ENCODE data around the gene FOXR1.

The FOXR1 gene

GRCh38 chr11:119025978-119026766, 54.6 kb downstream of the FOXR1 start:
- no peak overlapping the region for H3K4me3 Mint-ChIP-seq
- no peaks in the 10 kb centered on the region for H3K9me3 Mint-ChIP-seq
- H3K36me3 Mint-ChIP-seq: peaks cover 70% of the 10 kb centered on the region
- DNase-seq (ENCODE audit: low spot score in 2 of 2) (no peak), ATAC-seq (no peak)
- peak overlapping the region; percentile 78 for H3K27ac Mint-ChIP-seq
- peaks cover 46% of the 10 kb centered on the region for H3K4me1 Mint-ChIP-seq

GRCh38 chr11:119026970-119027369, 55.4 kb downstream of the FOXR1 start:
- H3K9me3 Mint-ChIP-seq: no peaks in the 10 kb centered on the region
- H3K4me1 Mint-ChIP-seq: peaks cover 46% of the 10 kb centered on the region
- peaks cover 62% of the 10 kb centered on the region for H3K36me3 Mint-ChIP-seq
- ATAC-seq: no peak
- no peak overlapping the region for H3K4me3 Mint-ChIP-seq
- peak overlapping the region; percentile 34 for H3K27ac Mint-ChIP-seq
- no peak for DNase-seq (ENCODE audit: low spot score in 2 of 2)

GRCh38 chr11:119027561-119028345, 56.2 kb downstream of the FOXR1 start:
- DNase-seq (ENCODE audit: low spot score in 2 of 2) (no peak), ATAC-seq (no peak)
- Mint-ChIP-seq H3K4me1 (peaks cover 46% of the 10 kb centered on the region), H3K4me3 (no peak overlapping the region), H3K9me3 (no peaks in the 10 kb centered on the region), H3K36me3 (peaks cover 54% of the 10 kb centered on the region), H3K27ac (peak overlapping the region; percentile 34)

- H3K4me3 Mint-ChIP-seq: peak overlapping the region; percentile 80
Observed at GRCh38 chr11:119028346-119029068, 56.9 kb downstream of the FOXR1 start.

GRCh38 chr11:119029069-119029339, 57.4 kb downstream of the FOXR1 start:
- ATAC-seq: no peak
- peaks cover 39% of the 10 kb centered on the region for H3K4me1 Mint-ChIP-seq
- H3K4me3 Mint-ChIP-seq: peak overlapping the region; percentile 80
- H3K27ac Mint-ChIP-seq: peak overlapping the region; percentile 83
- H3K36me3 Mint-ChIP-seq: peaks cover 42% of the 10 kb centered on the region
- no peaks in the 10 kb centered on the region for H3K9me3 Mint-ChIP-seq
- DNase-seq (ENCODE audit: low spot score in 2 of 2): no peak

More at GRCh38 chr11:119028346-119029068, 56.9 kb downstream of the FOXR1 start:
- Mint-ChIP-seq H3K27ac (peak overlapping the region; percentile 83), H3K36me3 (peaks cover 47% of the 10 kb centered on the region), H3K4me1 (peaks cover 42% of the 10 kb centered on the region), H3K9me3 (no peaks in the 10 kb centered on the region)
- ATAC-seq (no peak), DNase-seq (ENCODE audit: low spot score in 2 of 2) (no peak)

GRCh38 chr11:119029340-119030028, 57.9 kb downstream of the FOXR1 start:
- DNase-seq (ENCODE audit: low spot score in 2 of 2) (peak in 1 of 2 donors; percentile 19), ATAC-seq (peak; percentile 55)
- H3K4me3 Mint-ChIP-seq: peak overlapping the region; percentile 80
- no peaks in the 10 kb centered on the region for H3K9me3 Mint-ChIP-seq
- H3K36me3 Mint-ChIP-seq: peaks cover 37% of the 10 kb centered on the region
- peaks cover 35% of the 10 kb centered on the region for H3K4me1 Mint-ChIP-seq
- H3K27ac Mint-ChIP-seq: peak overlapping the region; percentile 83

- ATAC-seq (peak; percentile 33), DNase-seq (ENCODE audit: low spot score in 2 of 2) (peak in 1 of 2 donors; percentile 12)
- Mint-ChIP-seq H3K9me3 (no peaks in the 10 kb centered on the region), H3K36me3 (peaks cover 32% of the 10 kb centered on the region), H3K4me3 (peak overlapping the region; percentile 80), H3K4me1 (peaks cover 30% of the 10 kb centered on the region), H3K27ac (peak overlapping the region; percentile 83)
Observed at GRCh38 chr11:119030029-119030328, 58.4 kb downstream of the FOXR1 start.

- DNase-seq (ENCODE audit: low spot score in 2 of 2): peak; percentile 98 to 100
- Mint-ChIP-seq H3K4me1 (peaks cover 25% of the 10 kb centered on the region), H3K4me3 (peak within 1 kb of the TSS; percentile 80), H3K9me3 (no peaks in the 10 kb centered on the region), H3K36me3 (peaks cover 27% of the 10 kb centered on the region), H3K27ac (peak within 1 kb of the TSS; percentile 83)
- peak; percentile 92 for ATAC-seq
Observed at GRCh38 chr11:119030329-119031047, 58.9 kb downstream of the FOXR1 start, which contains the start of gene SLC37A4. SLC37A4 (minus strand) TSS chr11:119030877.

Data from stimulated activated effector memory CD8-positive, alpha-beta T cell treated with anti-CD3 and anti-CD28 coated beads, Interleukin-12 subunit alpha, Interleukin-12 subunit beta, amount 100 ng/mL, for 72 hours (primary cell).